Posterior vena cava (tissue), 2 donors: Measurements from ENCODE around the gene HLA-DPB1. TPM values are rescaled to one million over a fixed set of nuclear protein-coding genes. Genes with fewer than 3 reads are reported as not detected.
A peak's percentile ranks its signal among the peaks of the same experiment; 100 is the strongest.

Experiments used
- DNase-seq: peaks from one replicate; pipeline ENCODE4 v3.0.0-alpha.2; 2020; ENCODE audit warnings: low spot score
- intact Hi-C, 2 donors: fragments of 100-400 bp; cut with DNase I; formaldehyde crosslinking; loops; one replicate each; pipeline versions ENCODE4 v1.14.1 to v1.14.2; 2022 to 2023
- total RNA-seq, 2 donors: library from RNA; stranded (reverse); fragmentation: NEBNext Ultra II Directional; extraction: Animal tissue kit (Norgen Biotek cat#: 25700); gene quantifications; one replicate each; pipeline ENCODE4 v1.2.1, GENCODE V29; 2021
- donor health status: DM: yes; HTN: yes; CAD: no.
- donor health status: DM: yes; HTN: yes; CAD: no.

Gene HLA-DPB1
- total RNA-seq, 2 donors from 2014 or later = 37.4 to 63.9 TPM

DNA sequence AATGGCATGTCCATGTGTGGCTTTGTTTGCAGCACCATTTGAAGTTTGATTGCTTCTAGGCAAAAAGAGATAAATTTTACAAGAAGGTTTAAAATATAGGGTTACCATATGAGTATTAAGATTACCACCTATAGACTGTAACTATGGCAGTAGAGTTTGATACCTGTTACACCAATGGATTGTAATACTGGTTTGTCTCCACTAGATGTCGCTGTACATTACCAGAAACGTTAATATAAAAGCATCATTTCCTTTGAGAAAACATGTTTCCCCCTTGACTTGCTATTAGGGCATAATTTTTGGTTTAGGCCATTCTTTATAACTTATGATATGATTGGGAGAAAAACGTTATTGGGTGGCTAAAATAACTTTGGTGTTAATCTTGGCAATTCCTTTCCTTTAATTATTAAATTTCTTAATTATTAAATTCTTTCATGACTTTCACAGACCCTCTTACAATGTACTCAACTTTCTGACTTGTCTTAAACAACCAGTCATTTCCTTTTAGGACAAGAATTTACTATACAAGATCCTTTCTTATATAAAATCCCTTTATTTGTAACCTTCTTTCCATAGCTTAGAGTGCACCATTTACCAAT is 42.8 kb downstream of the HLA-DPB1 start:
- intact Hi-C loops = loop anchor here (5.0 to 10.0 kb wide), 2 partner anchors 129 to 136 kb away; no protein-coding TSS in a partner anchor

DNA sequence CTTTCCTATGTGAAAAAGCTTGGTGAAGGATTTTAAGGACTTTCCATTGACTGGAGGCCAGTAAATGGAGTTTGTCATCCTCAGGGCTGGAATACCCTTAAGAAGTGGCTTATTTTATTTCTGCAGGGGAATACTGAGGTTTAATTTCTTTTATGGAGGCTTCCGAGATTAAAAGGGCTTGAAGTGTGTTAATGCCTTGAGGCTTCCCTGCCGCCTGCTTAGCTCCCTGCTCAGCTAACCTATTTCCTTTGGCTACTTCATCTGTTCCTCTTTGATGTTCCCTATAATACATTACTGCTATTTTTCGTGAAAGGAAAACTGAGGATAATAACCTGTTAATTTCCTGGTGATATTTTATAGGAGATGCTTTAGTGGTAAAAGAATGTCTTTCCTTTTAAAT is 44.2 kb downstream of the HLA-DPB1 start:
- no peak for DNase-seq
- intact Hi-C loops = no loop called here

More for the DNA sequence above, 42.8 kb downstream of the HLA-DPB1 start:
- DNase-seq = no peak

DNA sequence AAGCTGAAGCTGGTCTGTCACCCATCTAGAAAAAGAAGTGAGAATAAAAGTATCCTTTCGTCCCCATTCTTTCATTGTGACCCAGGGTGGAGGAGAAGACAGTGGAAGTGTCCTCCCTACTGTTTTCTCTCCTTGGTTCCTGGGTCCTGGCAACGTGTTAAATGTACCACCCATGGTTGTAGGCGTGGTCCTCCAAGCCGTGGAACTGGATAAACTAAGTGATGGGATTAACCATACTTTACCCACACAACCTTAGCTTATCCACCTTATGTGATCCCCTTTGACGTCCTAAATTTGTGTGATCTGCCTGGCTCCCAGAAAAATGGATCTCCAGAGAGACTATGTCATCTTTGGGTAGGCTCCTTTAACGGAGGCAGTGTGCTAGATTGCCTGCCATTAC is 47.4 kb downstream of the HLA-DPB1 start:
- no peak for DNase-seq
- intact Hi-C loops = no loop called here

DNA sequence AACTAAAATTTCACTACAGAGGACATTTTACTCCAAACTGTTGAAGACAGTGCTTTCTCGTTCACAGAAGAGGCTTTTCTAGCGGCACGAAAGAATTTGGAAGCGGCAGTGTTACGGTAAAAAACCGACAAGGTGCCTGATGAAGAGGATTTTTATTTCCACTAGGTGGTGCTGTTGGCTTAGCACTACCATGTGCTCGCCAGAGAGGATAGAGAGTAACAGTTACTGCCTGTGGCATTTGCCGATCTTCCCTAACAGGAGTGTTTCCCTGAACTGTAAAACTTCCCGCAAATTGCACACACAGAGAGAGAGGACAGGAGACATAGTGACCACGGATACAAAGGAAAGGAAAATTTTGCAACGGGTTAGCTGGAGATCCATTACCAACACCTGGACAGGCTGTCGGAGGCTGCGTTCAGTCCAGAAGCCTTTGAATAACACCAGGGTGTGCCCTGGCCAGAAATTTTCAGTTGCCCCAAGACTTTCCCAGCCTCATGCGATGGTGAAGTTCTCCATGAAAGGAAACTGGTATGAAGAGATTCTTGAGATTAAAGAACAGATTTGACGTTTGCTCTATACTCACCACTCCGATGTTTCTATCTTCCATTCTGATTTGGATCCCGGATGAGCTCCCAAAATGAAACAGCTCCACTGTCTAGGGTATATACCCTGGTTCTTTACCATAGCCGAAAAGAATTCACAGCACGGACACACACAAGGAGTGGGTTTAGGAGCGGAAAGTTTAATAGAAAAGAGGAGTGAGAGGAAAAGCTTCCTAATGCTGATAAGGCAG is 48.1 kb downstream of the HLA-DPB1 start:
- intact Hi-C loops = no loop called here

DNA sequence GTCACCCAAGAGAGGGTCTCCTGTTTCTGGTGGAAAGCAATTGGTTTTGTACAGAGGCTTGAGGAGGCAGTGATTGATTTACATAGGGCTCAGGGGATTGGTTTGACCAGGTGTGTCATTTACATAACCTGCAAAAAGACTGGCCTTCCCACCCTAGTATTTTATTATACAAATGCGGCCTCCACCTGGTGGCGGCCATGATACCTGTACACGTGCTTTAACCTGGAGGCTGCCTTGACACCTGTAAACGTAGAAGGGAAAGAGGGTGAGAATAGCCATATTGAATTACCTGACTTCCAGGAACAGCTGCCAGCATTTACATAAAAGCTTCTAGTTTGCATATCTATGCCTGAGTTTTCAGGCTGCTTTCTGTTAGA is 48.7 kb downstream of the HLA-DPB1 start:
- no peak for DNase-seq
- intact Hi-C loops = no loop called here

More for the DNA sequence above, 48.1 kb downstream of the HLA-DPB1 start:
- DNase-seq = no peak

DNA sequence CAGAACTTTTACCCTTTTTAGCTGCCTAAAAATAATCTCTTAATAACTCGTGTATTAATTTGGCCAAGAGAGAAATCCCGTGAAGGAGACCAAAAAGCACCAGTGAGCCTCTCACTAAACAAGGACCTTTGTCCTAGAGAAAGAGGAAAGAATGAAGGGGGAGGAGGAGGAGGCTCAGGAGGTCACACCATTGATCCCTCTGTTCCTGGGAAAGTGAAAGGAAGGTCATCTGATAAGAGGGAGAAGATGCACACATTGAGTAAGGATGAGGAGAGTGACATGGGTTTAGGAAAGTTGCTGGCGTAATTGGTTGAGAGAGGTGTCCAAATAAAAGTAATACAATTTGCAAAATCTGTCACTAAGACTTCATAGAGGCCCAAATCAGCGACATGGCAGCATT is 49.2 kb downstream of the HLA-DPB1 start:
- intact Hi-C loops = no loop called here
- DNase-seq = no peak

DNA sequence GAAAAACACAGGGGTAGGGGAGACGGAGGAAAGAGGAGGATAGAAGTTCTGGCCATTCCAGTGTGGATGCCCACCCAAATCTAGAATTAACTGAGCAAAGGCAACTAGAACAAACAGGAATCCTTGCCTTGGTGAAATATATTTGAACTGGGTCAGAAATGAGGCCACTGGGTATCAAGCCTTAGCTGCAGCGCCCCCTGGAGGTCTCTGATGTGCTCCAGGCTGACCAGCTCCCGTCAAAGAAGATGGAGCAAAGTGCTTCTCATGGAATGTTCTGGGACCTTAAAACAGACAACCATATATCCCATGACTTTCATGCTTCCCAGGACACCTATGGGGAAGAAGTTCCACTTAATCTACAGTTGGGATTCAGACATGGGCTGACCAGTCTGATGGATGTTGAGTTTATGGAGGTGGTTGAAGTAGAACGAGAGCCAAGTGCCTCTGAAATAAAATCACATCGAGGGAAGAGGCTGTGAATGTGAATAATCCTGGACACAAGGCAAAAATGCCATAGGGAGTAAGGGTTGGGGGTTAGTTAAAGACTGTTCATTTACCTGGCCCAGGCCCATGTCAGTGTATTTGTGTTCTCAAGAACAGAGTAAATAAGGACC is 50.4 kb downstream of the HLA-DPB1 start:
- intact Hi-C loops = no loop called here
- DNase-seq = peak; percentile 89

DNA sequence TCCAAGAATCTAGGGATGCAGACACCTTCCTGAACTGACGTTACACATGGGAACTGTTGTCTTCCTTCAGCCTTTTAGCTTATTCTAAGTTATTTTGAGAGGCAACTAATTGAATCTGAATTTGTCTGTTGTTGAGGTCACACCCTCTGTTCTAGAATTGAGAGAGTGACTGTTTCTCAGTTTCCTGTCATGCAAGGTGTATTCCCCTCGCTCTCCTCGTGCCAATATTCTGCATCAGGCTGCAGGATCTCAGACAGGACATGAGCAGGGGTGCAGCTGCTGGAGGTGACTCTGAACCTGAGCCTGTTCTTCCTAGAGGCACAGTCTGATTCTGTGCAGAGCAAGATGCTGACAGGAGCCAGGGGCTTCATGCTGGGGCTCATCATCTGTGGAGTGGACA is 52.5 kb downstream of the HLA-DPB1 start:
- intact Hi-C loops = no loop called here
- DNase-seq = no peak

DNA sequence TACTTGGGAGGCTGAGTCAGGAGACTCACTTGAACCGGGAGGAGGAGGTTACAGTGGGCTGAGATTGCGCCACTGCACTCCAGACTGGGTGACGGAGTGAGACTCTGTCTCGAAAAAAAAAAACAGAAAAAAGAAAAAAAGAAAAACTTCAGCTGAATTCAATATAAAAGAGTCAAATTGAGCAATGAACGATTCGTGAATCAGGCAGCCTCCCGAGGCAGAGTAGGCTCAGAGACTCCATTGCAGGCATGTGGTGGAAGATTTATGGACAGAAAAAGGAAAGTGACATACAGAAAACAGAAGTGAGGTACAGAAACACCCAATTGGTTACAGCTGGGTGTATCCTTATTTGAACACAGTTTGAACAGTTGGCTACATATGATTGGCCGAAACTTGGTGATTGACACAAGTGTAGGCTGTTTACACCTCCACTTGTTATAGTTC is 56.3 kb downstream of the HLA-DPB1 start:
- intact Hi-C loops = no loop called here
- DNase-seq = no peak

DNA sequence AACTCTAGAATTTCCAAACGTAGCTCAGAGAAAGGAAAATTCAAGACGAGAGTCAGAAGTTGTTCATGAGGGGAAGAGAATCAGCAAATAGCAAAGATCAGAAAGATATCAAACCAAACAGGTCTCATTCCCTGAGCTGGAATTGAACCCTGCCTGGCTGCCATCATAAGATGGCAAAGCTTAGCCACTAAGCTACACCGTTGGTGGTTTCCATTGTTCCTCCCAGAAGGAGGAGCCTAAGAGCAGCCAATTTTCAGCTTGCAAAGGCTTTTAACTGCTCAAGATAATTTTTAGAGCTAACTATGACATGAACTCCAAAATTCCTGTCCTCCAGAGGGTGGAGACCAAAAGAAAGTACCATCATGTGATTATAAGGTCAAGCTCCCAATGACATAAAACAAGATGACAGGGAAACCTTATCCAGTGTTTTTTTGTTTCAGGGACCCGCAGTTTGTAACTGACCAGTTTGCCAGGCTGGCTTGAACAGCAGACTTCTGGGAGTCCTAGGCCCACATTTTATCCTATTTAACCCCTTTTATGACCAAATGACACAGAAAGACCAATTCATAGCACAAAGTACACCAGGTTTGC is 60.6 kb downstream of the HLA-DPB1 start:
- DNase-seq = no peak
- intact Hi-C loops = loop anchor here in 1 of 2 donors (2.0 kb wide), 1 partner anchor 74 kb away; no protein-coding TSS in a partner anchor

Other genes with a start within 250 kb of the HLA-DPB1 start
- 10 to 100 TPM; 23.3 to 27.4 TPM for gene TAP2, start 237.3 kb upstream of the HLA-DPB1 start, total RNA-seq
- gene PSMB8, start 231.9 kb upstream of the HLA-DPB1 start, total RNA-seq = 10 to 100 TPM; 37.7 to 42.8 TPM
- gene TAP1, start 222.3 kb upstream of the HLA-DPB1 start, total RNA-seq = 10 to 100 TPM; 30.2 to 47.3 TPM
- gene PSMB9, start 221.8 kb upstream of the HLA-DPB1 start, total RNA-seq = 10 to 100 TPM; 23.9 to 25.6 TPM
- 10 to 100 TPM in 1 of 2 donors, 1 to 10 TPM in 1; 8.0 to 19.2 TPM for gene HLA-DMB, start 135.0 kb upstream of the HLA-DPB1 start, total RNA-seq
- gene HLA-DMA, start 122.9 kb upstream of the HLA-DPB1 start, total RNA-seq = 10 to 100 TPM; 16.1 to 35.0 TPM
- 100 to 1,000 TPM; 125 to 129 TPM for gene BRD2, start 107.4 kb upstream of the HLA-DPB1 start, total RNA-seq
- gene HLA-DOA, start 66.4 kb upstream of the HLA-DPB1 start, total RNA-seq = 1 to 10 TPM; 3.1 to 3.5 TPM
- gene HLA-DPA1, start 2.3 kb upstream of the HLA-DPB1 start, total RNA-seq = 10 to 100 TPM; 44.4 to 84.9 TPM
- gene COL11A2, start 116.5 kb downstream of the HLA-DPB1 start, total RNA-seq = 1 to 10 TPM in 1 of 2 donors, under 1 TPM in 1; 0.43 to 1.0 TPM
- 10 to 100 TPM; 31.3 to 31.7 TPM for gene RXRB, start 124.7 kb downstream of the HLA-DPB1 start, total RNA-seq
- gene SLC39A7, start 124.9 kb downstream of the HLA-DPB1 start, total RNA-seq = 10 to 100 TPM; 79.4 to 86.2 TPM
- 1 to 10 TPM; 2.8 to 4.0 TPM for gene HSD17B8, start 128.7 kb downstream of the HLA-DPB1 start, total RNA-seq
- gene RING1, start 132.5 kb downstream of the HLA-DPB1 start, total RNA-seq = 10 to 100 TPM; 29.8 to 32.2 TPM
- 10 to 100 TPM; 27.8 to 44.0 TPM for gene VPS52, start 195.9 kb downstream of the HLA-DPB1 start, total RNA-seq
- 1,000 to 10,000 TPM; 1,709 to 1,844 TPM for gene RPS18, start 196.1 kb downstream of the HLA-DPB1 start, total RNA-seq
- gene B3GALT4, start 201.1 kb downstream of the HLA-DPB1 start, total RNA-seq = 10 to 100 TPM in 1 of 2 donors, 1 to 10 TPM in 1; 9.5 to 14.1 TPM
- gene WDR46, start 213.2 kb downstream of the HLA-DPB1 start, total RNA-seq = 10 to 100 TPM; 31.7 to 40.3 TPM
- gene PFDN6, start 213.6 kb downstream of the HLA-DPB1 start, total RNA-seq = 10 to 100 TPM; 29.1 to 31.0 TPM
- 10 to 100 TPM; 52.4 to 52.8 TPM for gene RGL2, start 223.0 kb downstream of the HLA-DPB1 start, total RNA-seq
- 10 to 100 TPM; 57.7 to 65.8 TPM for gene TAPBP, start 238.1 kb downstream of the HLA-DPB1 start, total RNA-seq
- 10 to 100 TPM; 15.7 to 17.0 TPM for gene ZBTB22, start 241.8 kb downstream of the HLA-DPB1 start, total RNA-seq
- 10 to 100 TPM; 30.3 to 42.3 TPM for gene DAXX, start 247.0 kb downstream of the HLA-DPB1 start, total RNA-seq